Midbrain (tissue), 1 donor: ENCODE data around the gene LRFN2.

ENCODE experiments used
- DNase-seq: peaks from one replicate; lab custom pipeline; 2025; lab: John Stamatoyannopoulos, UW

Gene LRFN2

GRCh38 chr6:40349901-40350746 is 237.0 kb downstream of the LRFN2 start:
- DNase-seq = no peak

- no peak for DNase-seq
Observed at GRCh38 chr6:40349123-40349900, 237.9 kb downstream of the LRFN2 start.

- DNase-seq = no peak
Observed at GRCh38 chr6:40348591-40348990, 238.6 kb downstream of the LRFN2 start.

DNA sequence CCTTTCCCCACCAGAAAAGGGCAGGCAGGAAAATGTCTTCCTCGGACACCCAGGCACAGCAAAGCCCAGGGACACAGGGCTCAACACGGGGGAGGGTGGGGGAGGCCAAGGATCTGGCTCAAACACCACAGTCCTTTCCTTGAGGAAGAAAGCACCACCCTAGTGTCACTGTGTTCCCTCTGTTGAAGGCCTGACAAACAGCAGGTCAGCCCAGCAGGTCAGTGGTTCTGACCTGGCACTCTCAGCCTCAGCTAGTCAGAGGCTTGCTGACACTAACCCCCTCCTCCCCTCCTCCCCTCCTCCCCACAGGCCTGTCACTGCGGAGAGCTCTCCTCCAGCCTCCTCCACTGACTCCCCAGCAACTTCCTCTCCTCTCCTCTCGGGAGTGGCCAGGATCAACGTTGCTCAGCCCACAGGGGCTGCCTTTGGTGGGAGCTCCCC is 239.6 kb downstream of the LRFN2 start:
- DNase-seq = no peak

- no peak for DNase-seq
Observed at GRCh38 chr6:40346246-40346645, 240.9 kb downstream of the LRFN2 start.

GRCh38 chr6:40344566-40345167 is 242.5 kb downstream of the LRFN2 start:
- no peak for DNase-seq

DNA sequence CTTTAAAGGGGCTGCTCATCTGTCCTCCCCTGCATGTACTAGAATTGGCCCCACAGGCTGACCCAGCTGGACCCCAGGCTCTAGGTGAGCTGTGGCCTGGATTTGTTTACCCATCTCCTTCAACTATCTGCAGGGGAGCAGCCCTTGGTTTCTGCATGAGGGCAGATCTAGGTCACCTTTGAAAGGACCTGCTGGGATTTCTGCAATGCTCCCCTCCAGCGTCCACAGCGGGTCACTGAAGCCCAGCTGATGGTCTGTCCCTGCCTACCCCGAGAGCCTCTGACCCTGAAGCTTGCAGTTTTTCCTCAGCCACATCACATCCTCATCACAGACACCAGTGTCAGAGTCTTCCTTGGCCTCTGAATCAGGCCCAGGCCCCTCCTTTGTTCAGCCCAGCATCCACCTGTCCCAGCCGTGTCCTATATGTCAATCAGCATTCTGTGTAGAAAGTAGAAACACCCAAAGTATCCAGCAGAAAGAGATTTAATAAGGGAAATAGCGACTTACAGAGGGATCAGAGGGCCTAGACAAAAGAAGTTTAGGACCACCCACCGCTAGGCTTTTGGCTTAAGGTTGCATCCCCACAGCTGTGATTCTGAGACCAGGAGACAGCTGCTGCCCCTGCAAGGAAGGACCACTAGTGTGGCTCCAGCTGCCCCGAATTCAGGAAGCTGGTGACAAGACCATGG is 243.1 kb downstream of the LRFN2 start:
- DNase-seq = no peak

GRCh38 chr6:40343318-40343876 is 243.8 kb downstream of the LRFN2 start:
- no peak for DNase-seq

GRCh38 chr6:40342723-40343122 is 244.4 kb downstream of the LRFN2 start:
- peak; percentile 29 for DNase-seq

DNA sequence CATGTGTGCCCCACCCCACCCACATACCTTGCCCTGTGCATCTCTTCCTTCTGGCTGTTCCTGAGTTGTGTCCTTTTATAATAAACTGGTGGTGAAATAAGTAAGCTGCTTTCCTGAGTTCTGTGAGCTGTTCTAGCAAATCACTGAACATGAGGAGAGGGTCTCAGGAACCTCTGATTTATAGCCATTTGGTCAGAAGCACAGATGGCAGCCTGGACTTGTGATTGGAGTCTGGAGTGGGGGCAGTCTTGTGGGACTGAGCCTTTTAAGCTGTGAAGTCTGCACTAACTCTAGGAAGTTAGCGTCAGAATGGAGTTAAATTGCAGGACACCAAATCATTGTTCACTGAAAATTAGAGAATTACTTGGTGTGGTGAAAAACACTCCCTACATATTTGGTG is 245.4 kb downstream of the LRFN2 start:
- no peak for DNase-seq
